OCI-LY1 (cell line): Measurements from ENCODE around the gene MMAB.

Experiments used
- EZH2 ChIP-seq: fragments of 200-600 bp; sonication (generic), shearing (Covaris generic); IDR thresholded peaks from 2 replicates; pipeline ENCODE4 v1.8.0; 2017; ENCODE audit warnings: borderline replicate concordance, mixed run types, mild to moderate bottlenecking, antibody characterized with exemption, low read length, moderate library complexity, mixed read lengths
- TF ChIP-seq, protein P1 (sequence below): fragments of 200-600 bp; sonication (generic), shearing (Covaris generic); IDR thresholded peaks from 2 replicates; pipeline ENCODE4 v1.5.1; 2017; ENCODE audit warnings: mild to moderate bottlenecking, antibody characterized with exemption, low read length, moderate library complexity, mixed read lengths

DNA sequence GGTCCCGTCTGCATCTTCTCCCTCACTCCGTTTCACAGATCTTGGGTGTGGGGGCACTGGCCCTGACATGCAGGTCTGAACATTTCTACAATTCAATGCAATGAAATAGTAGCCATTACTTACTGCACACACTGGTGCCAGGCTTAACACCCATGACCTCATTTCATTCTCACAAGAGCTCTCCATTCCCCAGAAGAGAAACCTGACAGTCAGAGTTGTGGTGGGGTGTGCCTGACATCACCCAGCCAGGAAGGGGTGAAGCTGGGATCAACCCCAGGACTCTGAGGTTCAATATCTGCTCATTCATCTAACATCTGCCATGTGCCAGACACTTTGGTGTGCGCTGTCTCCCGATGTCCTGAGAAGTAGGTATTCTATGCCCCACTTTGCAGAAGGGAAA, 35.0 kb upstream of the MMAB start:
- TF ChIP-seq, protein P1, sequence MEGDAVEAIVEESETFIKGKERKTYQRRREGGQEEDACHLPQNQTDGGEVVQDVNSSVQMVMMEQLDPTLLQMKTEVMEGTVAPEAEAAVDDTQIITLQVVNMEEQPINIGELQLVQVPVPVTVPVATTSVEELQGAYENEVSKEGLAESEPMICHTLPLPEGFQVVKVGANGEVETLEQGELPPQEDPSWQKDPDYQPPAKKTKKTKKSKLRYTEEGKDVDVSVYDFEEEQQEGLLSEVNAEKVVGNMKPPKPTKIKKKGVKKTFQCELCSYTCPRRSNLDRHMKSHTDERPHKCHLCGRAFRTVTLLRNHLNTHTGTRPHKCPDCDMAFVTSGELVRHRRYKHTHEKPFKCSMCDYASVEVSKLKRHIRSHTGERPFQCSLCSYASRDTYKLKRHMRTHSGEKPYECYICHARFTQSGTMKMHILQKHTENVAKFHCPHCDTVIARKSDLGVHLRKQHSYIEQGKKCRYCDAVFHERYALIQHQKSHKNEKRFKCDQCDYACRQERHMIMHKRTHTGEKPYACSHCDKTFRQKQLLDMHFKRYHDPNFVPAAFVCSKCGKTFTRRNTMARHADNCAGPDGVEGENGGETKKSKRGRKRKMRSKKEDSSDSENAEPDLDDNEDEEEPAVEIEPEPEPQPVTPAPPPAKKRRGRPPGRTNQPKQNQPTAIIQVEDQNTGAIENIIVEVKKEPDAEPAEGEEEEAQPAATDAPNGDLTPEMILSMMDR, result no peak
- TF ChIP-seq EZH2, result no peak
